HG03432 (cell line): ENCODE data around the gene KLRC3.
"Not testable (repeated sequence)": the region's sequence is repeated elsewhere in the genome, so short reads cannot be mapped to it uniquely, and the experiment has no call there.

Experiments used
- ATAC-seq: cut with Tn5 transposase; IDR thresholded peaks from one replicate; pipeline ENCODE4 v1.9.1; 2021; ENCODE audit warnings: mild to moderate bottlenecking, moderate library complexity; ENCODE audit not compliant: unreplicated experiment

The KLRC3 gene

DNA sequence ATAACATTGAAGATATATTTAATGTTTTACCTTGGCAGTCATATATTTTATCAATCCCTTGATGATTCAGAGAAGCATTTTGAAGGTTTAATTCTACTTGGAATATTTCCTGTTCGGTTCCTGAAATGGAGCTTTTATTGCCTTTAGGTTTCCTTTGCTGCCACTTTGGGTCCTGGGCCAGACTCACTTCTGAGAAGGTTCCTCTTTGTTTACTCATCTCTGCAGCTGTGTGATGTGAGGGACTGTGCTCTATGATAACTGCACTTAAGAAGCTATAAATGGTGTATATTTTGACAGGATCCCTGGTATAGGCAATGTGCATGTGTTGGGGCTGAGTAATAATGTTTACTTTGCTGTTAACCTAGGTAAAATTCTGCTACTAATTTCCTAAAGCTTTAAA is at the start of gene KLRC3:
TSS of gene KLRC3 (minus strand) at position 262 of the 400 bp plus-strand sequence. CDS start at position 217, 45 bp downstream.
- ATAC-seq, result not testable (repeated sequence)

DNA sequence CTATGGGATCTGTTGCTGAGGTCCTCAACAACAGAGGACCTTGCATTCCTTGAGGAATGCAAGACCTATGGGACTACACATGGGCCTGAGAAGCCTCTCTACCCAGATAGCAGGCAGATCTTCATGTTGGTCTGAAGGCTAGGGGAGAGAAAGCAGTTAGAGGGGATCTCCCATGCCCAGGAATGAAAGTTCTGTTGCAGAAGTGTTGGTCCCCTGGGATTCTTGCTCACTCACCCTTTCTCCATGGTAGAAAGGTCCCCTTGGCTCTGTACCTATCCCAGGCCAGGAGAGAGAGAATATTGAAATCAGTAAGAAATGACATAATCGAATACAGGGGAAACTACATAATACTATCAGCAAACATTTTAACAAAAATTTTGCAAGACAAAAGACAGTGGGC is 49.3 kb upstream of the KLRC3 start:
- no peak for ATAC-seq

DNA sequence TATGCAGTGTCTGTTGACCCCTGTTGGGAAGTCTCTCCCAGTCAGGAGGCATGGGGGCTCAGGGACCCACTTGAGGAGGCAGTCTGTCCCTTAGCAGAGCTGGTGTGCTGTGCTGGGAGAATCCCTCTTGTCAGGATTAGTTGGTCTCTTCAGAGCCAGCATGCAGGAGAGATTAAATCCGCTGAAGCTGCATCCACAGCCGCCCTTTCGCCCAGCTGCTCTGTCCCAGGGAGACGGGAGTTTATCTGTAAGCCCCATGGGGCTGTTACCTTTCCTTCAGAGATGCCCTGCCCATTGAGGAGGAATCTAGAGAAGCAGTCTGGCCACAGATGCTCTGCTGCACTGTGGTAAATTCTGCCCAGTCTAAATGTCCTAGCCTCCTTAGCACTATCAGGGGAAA is 45.9 kb upstream of the KLRC3 start:
- no peak for ATAC-seq

DNA sequence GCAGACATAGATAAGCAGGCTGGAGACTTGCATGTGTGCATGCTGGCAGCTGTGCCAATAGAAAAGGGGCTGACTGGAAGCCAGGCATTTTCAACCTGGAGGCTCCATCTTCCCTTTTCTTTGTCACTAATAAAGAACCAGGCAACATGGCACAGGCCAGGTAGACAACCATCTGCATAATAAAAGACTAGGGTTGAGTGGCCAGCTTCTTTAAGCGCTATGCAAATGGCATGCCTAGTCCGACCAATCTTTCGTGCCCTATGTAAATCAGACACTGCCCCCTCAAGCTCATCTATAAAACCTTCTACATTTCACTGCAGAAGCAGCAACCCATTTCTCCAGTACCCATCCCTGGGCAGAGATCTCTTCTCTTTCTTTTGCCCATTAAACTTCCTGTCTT is 37.4 kb upstream of the KLRC3 start:
- ATAC-seq, result no peak

DNA sequence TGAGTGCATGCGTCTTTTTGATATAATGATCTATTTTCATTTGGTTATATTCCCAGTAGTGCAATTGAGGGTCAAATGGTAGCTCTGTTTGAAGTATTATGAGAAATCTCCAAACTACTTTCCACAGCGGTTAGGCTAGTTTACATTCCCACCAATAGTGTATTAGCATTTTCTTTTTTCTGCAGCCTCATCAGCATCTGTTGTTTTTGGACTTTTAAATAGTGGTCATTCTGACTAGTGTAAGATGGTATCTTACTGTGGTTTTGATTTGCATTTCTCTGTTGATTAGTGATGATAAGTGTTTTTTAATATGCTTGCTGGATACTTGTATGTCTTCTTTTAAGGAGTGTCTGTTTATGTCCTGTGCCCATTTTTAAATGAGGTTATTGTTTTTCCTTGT is 36.5 kb upstream of the KLRC3 start:
- ATAC-seq, result no peak

DNA sequence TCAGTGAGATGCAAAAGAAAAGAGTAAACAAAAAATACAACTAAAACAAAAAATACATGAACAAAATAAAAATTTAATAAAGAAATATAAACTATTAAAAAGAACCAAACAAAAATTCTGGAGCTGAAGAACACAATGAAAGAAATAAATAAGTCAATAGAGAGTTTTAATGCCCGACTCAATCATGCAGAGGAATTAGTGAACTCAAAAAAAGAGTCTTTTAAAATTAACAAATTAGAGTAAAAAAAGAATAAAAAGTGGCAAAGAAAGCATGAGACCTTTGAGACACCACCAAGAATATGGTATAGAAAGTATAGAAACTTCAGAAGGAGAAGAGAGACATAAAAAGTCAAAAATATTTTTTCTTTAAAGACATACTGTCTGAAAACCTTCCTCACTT is 35.4 kb upstream of the KLRC3 start:
- ATAC-seq, result no peak

DNA sequence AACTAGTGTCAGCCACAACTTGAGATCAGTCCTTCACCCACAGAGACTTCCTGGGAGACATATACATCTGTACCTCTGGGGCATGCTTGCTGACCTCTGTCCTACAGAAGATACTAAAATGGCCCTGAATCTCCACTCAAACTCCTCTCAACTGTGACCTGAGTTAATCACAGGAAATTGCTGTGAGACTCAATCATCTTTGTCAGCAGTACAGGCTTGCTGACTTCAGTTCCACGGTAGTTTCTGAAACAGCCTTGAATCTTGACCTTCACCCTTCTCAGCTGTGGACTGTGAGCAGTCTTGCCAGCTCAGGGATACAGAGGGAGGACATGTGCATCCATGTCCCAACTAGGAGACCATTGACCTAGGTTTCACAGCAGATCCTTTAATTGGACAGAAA is 34.1 kb upstream of the KLRC3 start:
- no peak for ATAC-seq

DNA sequence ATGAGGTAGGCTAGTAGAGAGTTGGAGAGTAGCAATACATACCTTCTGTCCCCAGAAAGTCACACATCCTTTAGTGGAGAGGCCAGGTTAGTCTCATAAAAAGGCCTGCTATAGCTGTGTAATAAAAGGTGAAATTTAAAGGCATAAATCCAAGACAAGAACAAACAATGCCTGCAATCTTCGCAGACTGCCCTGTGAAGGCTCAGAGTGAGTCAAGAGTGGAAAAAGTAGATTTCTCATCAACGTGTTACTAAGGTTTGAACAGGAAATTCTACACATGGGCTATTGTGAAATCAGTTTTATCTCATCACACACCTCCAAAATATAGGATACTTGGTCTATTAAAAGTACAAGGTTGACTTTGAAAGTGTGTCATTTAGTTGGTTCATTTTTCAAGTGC is 32.8 kb upstream of the KLRC3 start, which contains the start of gene KLRC1:
TSS of gene KLRC1 (minus strand) at position 222 of the 400 bp plus-strand sequence. CDS start 2,221 bp downstream, outside the sequence.
- ATAC-seq, result no peak

DNA sequence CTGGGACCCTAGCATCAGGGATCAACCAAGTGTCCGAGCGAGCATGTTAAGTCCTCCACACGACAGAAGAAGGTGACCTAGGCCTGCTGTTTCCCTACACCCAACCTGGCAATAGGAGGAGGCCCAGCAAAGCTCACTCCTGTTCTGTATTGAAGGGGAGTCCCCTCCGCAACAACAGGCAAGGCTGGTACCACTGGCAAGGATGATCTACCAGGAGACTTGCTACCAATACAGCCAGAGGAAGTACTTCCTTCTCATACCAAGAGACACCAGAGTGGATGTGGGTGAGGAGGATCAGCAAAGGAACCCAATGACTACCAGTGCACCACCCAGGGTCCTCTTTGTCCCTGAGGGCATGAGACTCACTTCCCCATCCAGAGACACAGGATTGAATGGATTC is 27.8 kb upstream of the KLRC3 start:
- ATAC-seq, result no peak

DNA sequence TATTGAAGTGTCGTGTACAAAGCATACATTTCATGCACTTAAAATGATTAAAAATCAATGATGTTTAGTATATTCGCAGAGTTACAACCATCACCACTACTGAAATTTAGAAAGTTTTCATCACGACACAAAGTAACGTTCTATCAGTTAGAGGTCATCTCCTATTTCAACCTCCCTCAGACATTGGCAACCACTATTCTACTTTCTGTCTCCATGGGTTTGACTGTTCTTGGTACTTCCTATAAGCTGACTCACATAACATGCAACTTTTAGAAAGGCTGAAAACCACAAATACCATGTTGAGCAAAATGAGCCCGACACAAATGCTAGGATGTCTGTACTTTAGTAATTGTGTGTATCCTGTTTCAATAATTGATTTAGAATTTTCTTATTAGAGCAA is 25.7 kb upstream of the KLRC3 start:
- not testable (repeated sequence) for ATAC-seq

DNA sequence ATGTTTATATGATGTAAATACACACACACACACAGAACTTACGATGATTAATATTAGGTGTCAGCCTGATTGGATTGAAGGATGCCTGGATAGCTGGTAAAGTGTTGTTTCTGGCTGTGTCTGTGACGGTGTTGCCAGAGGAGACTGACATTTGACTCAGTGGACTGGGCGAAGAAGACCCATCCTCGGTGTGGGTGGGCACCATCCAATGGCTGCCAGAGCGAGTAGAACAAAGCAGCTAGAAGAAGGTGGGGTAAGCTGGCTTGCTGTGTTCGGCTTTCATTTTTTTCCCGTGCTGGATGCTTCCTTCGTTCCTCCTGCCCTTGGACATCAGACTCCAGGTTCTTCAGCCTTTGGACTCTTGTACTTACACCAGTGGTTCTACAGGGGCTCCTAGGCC is 20.7 kb upstream of the KLRC3 start:
- ATAC-seq, result not testable (repeated sequence)

DNA sequence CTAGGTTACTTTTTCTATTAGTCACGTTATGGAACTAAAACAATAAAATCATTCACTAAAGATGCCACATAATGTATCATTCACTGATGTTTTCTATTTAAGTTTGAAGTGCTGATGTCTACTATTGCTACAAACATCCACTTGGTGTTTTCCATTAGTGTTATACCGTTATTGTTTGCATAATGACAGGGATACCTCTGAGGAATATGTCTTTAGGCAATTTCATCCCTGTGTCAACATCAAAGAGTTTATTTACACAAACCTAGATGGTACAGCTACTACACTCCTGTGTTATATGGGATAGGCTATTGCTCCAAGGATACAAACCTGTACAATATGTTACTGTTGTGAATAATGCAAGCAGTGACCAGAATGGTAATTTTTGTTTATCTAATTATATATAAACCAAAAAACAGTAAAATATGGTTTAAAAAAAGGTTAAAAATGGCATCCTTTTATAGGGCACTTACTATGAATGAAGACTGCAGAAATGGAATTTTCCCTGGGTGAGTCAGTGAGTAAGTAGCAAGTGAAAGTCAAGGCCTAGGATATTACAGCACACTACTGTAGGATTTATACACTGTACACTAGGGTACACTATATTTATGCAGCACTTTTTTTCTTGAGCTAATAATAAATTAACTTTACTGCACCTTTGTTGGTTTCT is 19.3 kb upstream of the KLRC3 start:
- not testable (repeated sequence) for ATAC-seq

DNA sequence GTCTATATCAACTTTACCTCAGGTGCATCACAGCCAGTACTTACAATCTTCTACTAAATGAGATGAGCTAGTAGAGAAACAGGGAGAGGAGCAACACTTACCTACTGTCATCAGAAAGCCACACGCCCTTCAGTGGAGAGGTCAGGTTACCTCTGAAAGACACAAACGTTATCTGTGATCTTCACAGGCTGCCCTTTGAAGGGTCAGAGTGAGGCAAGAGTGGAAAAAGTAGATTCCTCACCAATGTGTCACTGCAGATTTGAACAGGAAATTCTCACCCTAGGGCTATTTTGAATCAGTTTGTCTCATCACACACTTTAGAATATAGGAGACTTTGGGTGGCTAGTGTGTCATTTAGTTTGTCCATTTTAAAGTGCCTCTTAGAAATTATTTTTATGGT is 17.2 kb upstream of the KLRC3 start:
- not testable (repeated sequence) for ATAC-seq

DNA sequence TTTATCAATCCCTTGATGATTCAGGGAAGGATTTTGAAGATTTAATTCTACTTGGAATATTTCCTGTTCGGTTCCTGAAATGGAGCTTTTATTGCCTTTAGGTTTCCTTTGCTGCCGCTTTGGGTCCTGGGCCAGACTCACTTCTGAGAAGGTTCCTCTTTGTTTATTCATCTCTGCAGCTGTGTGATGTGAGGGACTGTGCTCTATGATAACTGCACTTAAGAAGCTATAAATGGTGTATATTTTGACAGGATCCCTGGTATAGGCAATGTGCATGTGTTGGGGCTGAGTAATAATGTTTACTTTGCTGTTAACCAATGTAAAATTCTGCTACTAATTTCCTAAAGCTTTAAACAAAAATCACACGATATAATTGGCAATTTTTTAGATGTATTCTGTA is 15.4 kb upstream of the KLRC3 start, which contains the start of gene KLRC2:
TSS of gene KLRC2 (minus strand) at position 195 of the 400 bp plus-strand sequence. CDS start at position 171, 24 bp downstream.
- ATAC-seq, result not testable (repeated sequence)

DNA sequence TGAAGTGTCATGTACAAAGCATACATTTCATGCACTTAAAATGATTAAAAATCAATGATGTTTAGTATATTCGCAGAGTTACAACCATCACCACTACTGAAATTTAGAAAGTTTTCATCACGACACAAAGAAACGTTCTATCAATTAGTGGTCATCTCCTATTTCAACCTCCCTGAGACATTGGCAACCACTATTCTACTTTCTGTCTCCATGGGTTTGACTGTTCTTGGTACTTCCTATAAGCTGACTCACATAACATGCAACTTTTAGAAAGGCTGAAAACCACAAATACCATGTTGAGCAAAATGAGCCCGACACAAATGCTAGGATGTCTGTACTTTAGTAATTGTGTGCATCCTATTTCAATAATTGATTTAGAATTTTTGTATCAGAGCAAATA is 10.2 kb upstream of the KLRC3 start:
- ATAC-seq, result not testable (repeated sequence)

DNA sequence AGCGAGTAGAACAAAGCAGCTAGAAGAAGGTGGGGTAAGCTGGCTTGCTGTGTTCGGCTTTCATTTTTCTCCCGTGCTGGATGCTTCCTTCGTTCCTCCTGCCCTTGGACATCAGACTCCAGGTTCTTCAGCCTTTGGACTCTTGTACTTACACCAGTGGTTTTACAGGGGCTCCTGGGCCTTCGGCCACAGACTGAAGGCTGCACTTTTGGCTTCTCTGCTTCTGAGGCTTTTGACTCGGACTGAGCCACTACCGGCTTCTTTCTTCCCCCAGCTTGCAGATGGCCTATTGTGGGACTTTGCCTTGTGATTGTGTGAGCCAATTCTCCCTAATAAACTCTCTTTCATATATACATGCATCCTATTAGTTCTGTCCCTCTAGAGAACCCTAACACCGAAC is 5.5 kb upstream of the KLRC3 start:
- not testable (repeated sequence) for ATAC-seq

DNA sequence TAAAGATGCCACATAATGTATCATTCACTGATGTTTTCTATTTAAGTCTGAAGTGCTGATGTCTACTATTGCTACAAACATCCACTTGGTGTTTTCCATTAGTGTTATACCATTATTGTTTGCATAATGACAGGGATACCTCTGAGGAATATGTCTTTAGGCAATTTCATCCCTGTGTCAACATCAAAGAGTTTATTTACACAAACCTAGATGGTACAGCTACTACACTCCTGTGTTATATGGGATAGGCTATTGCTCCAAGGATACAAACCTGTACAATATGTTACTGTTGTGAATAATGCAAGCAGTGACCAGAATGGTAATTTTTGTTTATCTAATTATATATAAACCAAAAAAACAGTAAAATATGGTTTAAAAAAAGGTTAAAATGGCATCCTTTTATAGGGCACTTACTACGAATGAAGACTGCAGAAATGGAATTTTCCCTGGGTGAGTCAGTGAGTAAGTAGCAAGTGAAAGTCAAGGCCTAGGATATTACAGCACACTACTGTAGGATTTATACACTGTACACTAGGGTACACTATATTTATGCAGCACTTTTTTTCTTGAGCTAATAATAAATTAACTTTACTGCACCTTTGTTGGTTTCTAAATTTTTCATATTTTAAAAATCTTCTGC is 4.0 kb upstream of the KLRC3 start:
- ATAC-seq, result not testable (repeated sequence)

DNA sequence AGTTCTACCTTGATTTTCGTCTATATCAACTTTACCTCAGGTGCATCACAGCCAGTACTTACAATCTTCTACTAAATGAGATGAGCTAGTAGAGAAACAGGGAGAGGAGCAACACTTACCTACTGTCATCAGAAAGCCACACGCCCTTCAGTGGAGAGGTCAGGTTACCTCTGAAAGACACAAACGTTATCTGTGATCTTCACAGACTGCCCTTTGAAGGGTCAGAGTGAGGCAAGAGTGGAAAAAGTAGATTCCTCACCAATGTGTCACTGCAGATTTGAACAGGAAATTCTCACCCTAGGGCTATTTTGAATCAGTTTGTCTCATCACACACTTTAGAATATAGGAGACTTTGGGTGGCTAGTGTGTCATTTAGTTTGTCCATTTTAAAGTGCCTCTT is 1.8 kb upstream of the KLRC3 start:
- not testable (repeated sequence) for ATAC-seq

DNA sequence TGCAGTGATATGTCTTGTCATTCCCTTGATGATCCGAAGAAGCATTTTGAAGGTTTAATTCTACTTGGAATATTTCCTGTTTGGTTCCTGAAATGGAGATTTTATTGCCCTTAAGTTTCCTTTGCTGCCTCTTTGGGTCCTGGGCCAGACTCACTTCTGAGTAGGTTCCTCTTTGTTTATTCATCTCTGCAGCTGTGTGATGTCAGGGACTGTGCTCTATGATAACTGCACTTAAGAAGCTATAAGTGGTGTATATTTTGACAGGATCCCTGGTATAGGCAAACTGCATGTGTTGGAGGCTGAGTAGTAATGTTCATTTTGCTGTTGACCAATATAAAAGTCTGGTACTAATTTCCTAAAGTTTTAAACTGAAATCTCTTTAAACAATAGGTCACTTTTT is 11.0 kb downstream of the KLRC3 start, which contains the start of gene KLRC4:
TSS of gene KLRC4 (minus strand) at position 366 of the 400 bp plus-strand sequence. CDS start at position 184, 182 bp downstream.
- no peak for ATAC-seq

DNA sequence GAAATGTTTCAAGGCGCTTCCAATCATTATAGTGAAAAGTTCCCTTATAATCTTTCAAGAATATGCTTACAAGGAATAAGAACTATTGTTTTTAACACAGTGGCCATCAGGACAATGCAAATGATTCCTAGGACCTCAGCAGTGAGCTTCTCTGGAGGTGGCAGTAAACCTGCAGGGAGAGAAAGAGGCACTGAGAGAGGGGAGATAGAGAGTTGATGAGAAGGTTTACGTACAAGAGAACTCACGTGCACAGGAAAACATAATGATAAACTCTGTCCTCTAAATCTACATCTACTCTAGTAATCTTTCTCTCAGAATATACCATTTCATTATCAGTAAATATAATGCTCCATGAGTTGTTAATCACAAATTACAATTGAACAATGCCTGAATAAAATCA is 11.6 kb downstream of the KLRC3 start:
- ATAC-seq, result no peak

DNA sequence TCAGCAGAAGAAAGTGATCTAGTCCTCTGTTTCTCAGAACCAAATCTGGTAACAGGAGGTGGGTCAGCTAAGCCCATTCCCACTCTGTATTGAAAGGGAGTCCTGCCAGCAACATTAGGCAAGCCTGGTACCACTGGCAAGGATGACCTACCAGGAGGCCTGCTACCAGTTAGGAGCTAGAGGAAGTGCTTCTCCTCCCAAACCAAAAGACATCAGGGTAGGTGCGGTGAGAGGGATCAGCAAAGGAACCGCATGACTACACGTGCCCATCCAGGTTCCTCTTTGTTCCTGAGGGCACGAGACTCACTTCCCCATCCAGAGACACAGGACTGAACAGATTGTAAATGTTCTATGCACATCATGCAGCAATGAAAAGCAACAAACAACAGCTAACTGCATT is 13.7 kb downstream of the KLRC3 start:
- ATAC-seq, result no peak

DNA sequence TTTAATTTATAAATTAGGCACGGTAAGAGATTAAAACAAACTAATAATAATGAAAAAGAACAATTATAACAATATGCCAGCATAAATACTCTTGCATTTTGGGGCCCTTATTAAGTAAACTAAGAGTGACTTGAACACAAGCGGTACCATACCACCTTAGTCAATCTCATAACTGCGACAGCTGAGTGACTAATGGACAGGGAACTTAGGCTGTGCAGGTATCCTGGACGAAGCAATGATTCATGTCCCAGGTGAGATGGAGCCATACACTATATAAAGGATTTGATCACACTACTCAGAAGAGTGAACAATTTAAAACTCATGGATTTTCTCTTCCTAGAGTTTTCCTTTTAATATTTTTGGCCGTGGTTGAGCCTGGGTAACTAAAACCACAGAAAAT is 15.1 kb downstream of the KLRC3 start:
- no peak for ATAC-seq
